HepG2 (cell line): Measurements from ENCODE around the gene DGAT2. TPM values are rescaled to one million over a fixed set of nuclear protein-coding genes. Genes with fewer than 3 reads are reported as not detected.

Experiments used
- BRCA1 ChIP-seq: sonication (generic); formaldehyde crosslinking; IDR thresholded peaks from 2 replicates; pipeline ENCODE4 v1.4.0; 2020; ENCODE audit warnings: missing genetic modification reagents
- CHCHD3 ChIP-seq: sonication (generic); formaldehyde crosslinking; IDR thresholded peaks from 2 replicates; pipeline ENCODE4 v1.8.0; 2022; ENCODE audit warnings: mild to moderate bottlenecking, missing genetic modification reagents, moderate library complexity
- HDAC1 ChIP-seq: sonication (generic); formaldehyde crosslinking; IDR thresholded peaks from 2 replicates; pipeline ENCODE4 v1.5.1; 2020; ENCODE audit warnings: mild to moderate bottlenecking, missing genetic modification reagents
- HES4 ChIP-seq: sonication (generic); formaldehyde crosslinking; IDR thresholded peaks from 2 replicates; pipeline ENCODE4 v1.9.0; 2021; ENCODE audit warnings: mild to moderate bottlenecking, missing genetic modification reagents, borderline replicate concordance
- IRX3 ChIP-seq: sonication (generic); formaldehyde crosslinking; IDR thresholded peaks from 2 replicates; pipeline ENCODE4 v1.8.1; 2023; ENCODE audit warnings: mild to moderate bottlenecking, low read depth, missing genetic modification reagents, borderline replicate concordance
- KAT7 ChIP-seq: IDR thresholded peaks from 2 replicates; pipeline ENCODE4 v1.6.1; 2018; ENCODE audit warnings: borderline replicate concordance, missing compliant biosample characterization
- KLF9 ChIP-seq: IDR thresholded peaks from 2 replicates; pipeline ENCODE4 v1.6.1; 2016; ENCODE audit warnings: low read depth
- NFYB ChIP-seq: sonication (generic); formaldehyde crosslinking; IDR thresholded peaks from 2 replicates; pipeline ENCODE4 v1.4.0; 2020; ENCODE audit warnings: missing genetic modification reagents
- SPEN ChIP-seq: sonication (generic); formaldehyde crosslinking; IDR thresholded peaks from 2 replicates; pipeline ENCODE4 v1.5.1; 2020; ENCODE audit warnings: low read depth, mild to moderate bottlenecking, missing genetic modification reagents
- XBP1 ChIP-seq: sonication (generic); formaldehyde crosslinking; IDR thresholded peaks from 2 replicates; pipeline ENCODE4 v1.5.0; 2020; ENCODE audit warnings: missing genetic modification reagents
- YY1 ChIP-seq: IDR thresholded peaks from 2 replicates; pipeline ENCODE4 v1.6.1; 2011; ENCODE audit warnings: low read length, low read depth, moderate library complexity, mild to moderate bottlenecking; ENCODE audit not compliant: insufficient read depth, insufficient replicate concordance
- ZFYVE20 ChIP-seq: sonication (generic); formaldehyde crosslinking; IDR thresholded peaks from 2 replicates; pipeline ENCODE4 v1.8.0; 2023; ENCODE audit warnings: low read depth, mild to moderate bottlenecking, moderate library complexity, missing genetic modification reagents, borderline replicate concordance
- ZNF263 ChIP-seq: sonication (generic); formaldehyde crosslinking; IDR thresholded peaks from 2 replicates; pipeline ENCODE4 v1.4.0; 2020; ENCODE audit warnings: missing genetic modification reagents
- ZNF264 ChIP-seq: sonication (generic); formaldehyde crosslinking; IDR thresholded peaks from 2 replicates; pipeline ENCODE4 v1.4.0; 2020; ENCODE audit warnings: missing genetic modification reagents
- ZNF331 ChIP-seq: sonication (generic); formaldehyde crosslinking; IDR thresholded peaks from 2 replicates; pipeline ENCODE4 v1.4.0; 2020; ENCODE audit warnings: missing genetic modification reagents
- ZNF382 ChIP-seq: sonication (generic); formaldehyde crosslinking; IDR thresholded peaks from 2 replicates; pipeline ENCODE4 v1.5.0; 2020; ENCODE audit warnings: missing genetic modification reagents, mild to moderate bottlenecking, borderline replicate concordance
- ZNF407 ChIP-seq: sonication (generic); formaldehyde crosslinking; IDR thresholded peaks from one replicate; pipeline ENCODE4 v1.5.1; 2020; ENCODE audit warnings: mild to moderate bottlenecking, missing genetic modification reagents; ENCODE audit errors: not compliant biosample characterization
- ZNF547 ChIP-seq: sonication (generic); formaldehyde crosslinking; IDR thresholded peaks from 2 replicates; pipeline ENCODE4 v1.5.1; 2020; ENCODE audit warnings: mild to moderate bottlenecking, missing genetic modification reagents
- ZNF549 ChIP-seq: sonication (generic); formaldehyde crosslinking; IDR thresholded peaks from 2 replicates; pipeline ENCODE4 v1.5.0; 2020; ENCODE audit warnings: missing genetic modification reagents
- ZNF564 ChIP-seq: sonication (generic); formaldehyde crosslinking; IDR thresholded peaks from 2 replicates; pipeline ENCODE4 v1.8.1; 2023; ENCODE audit warnings: mild to moderate bottlenecking, missing genetic modification reagents
- ZNF747 ChIP-seq: sonication (generic); formaldehyde crosslinking; IDR thresholded peaks from 2 replicates; pipeline ENCODE4 v1.8.1; 2023; ENCODE audit warnings: missing genetic modification reagents, mild to moderate bottlenecking, borderline replicate concordance
- ZSCAN30 ChIP-seq: sonication (generic); formaldehyde crosslinking; IDR thresholded peaks from 2 replicates; pipeline ENCODE4 v1.5.0; 2020; ENCODE audit warnings: mild to moderate bottlenecking, missing genetic modification reagents
- polyA plus RNA-seq, 8 experiments: library from polyadenylated mRNA; depleted of rRNA in 3 of 8; stranded (reverse) in 7 of 8; unstranded in 1 of 8; fragments of >200 nt; fragmentation: Illumina TruSeq in 4 of 8; extraction: Trizol in 4 of 8; gene quantifications; 2 replicates each; pipeline versions ENCODE4 v1.2.1 to v1.2.3, GENCODE V29; 2011 to 2016; ENCODE audit warnings: low read depth in 4 of 8, missing spikeins in 1 of 8, mixed read lengths in 1 of 8; ENCODE audit not compliant: insufficient read depth in 1 of 8
- total RNA-seq, 5 experiments: library from RNA; depleted of rRNA; stranded (reverse); fragments of >200 nt; fragmentation: Illumina TruSeq; extraction: Trizol; gene quantifications; 2 replicates each; pipeline ENCODE4 v1.2.3, GENCODE V29; 2016; ENCODE audit warnings: low read depth in 1 of 5

Gene DGAT2
- total and polyA plus RNA-seq, 2 of the 13 experiments (the other 11 are each of a cell fraction or from before 2014, with no cell fraction given), result 39.0 to 65.6 TPM

- TF ChIP-seq HDAC1 (CRISPR knock-in tag), result no peak; the same call in 1 of the 2 replicates
- TF ChIP-seq CHCHD3 (CRISPR knock-in tag), result no peak
- peak; percentile 56; the same call in 1 of the 2 replicates for TF ChIP-seq ZNF264 (CRISPR knock-in tag)
- TF ChIP-seq ZNF747 (CRISPR knock-in tag), result no peak
- TF ChIP-seq HES4 (CRISPR knock-in tag), result no peak
- no peak for TF ChIP-seq ZNF547
- no peak for TF ChIP-seq SPEN (CRISPR knock-in tag)
- TF ChIP-seq KLF9 (CRISPR knock-in tag), result no peak
- TF ChIP-seq ZNF263 (CRISPR knock-in tag), result 0 out of 2 replicates have a peak, but pooled peaks have one; percentile 10
- TF ChIP-seq BRCA1 (CRISPR knock-in tag), result no peak
- TF ChIP-seq KAT7 (CRISPR knock-in tag), result no peak
- TF ChIP-seq ZSCAN30 (CRISPR knock-in tag), result 0 out of 2 replicates have a peak, but pooled peaks have one; percentile 40
- TF ChIP-seq ZFYVE20 (CRISPR knock-in tag), result no peak
- no peak for TF ChIP-seq IRX3 (CRISPR knock-in tag)
- no peak for TF ChIP-seq ZNF382 (CRISPR knock-in tag)
- TF ChIP-seq NFYB, result no peak; the same call in 1 of the 2 replicates
- TF ChIP-seq ZNF407 (CRISPR knock-in tag), result no peak
- no peak for TF ChIP-seq ZNF564
- TF ChIP-seq ZNF331 (CRISPR knock-in tag), result peak; percentile 26; the same call in 1 of the 2 replicates
- no peak for TF ChIP-seq XBP1 (CRISPR knock-in tag)
- no peak for TF ChIP-seq ZNF549 (CRISPR knock-in tag)
- no peak for TF ChIP-seq YY1
These were observed 26.9 kb downstream of the DGAT2 start (continued) for GRCh38 chr11:75795276-75796090.
